ENCODE data around the gene NAMPT. TPM values are rescaled to one million over a fixed set of nuclear protein-coding genes. Genes with fewer than 3 reads are reported as not detected.

NAMPT gene
- total and polyA plus RNA-seq, 2 donors (not counting 1 experiment from before 2014, with no cell fraction given): 57.7 to 155 TPM

DNA sequence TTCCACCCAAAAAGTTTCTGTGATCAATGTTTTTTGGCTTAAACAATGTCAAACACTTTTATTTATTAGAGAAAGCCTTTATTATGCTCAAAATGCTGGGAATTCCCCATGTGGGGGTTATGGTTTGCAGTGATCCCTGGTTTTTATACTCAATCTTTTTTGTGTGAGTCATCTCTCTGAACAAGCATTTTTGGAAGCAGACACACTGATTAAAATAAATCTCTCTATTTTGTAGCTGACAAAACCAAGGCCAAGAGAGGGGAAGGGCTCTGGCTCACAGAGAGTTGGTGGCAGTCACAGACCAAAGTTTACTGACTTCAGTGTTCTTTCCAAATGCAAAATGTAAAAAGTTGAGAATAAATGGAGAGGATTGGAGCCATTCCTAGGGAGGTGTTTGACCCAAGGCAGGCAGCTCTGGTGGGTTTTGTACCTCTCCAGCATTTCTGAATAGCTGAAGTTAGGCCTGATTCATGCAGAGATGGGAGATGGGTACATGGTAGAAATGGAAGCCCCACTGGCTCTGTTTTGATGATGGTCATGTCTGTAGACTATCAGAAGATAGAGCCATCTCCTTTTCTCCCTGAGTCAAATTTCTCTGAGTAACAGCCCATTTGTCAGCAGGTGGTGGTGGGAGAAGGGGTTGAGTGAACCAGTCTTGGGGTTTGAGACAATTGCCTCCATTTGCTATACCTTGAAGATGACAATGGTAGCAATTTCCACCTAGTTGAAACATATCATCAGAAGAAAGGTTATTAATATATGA, 45.4 kb upstream of the NAMPT start:
- H2AFZ ChIP-seq (ENCODE audit: low read length): no peak overlapping the region
- H4K20me1 ChIP-seq (ENCODE audit: control insufficient read depth, extremely low read depth, insufficient read depth, low read length): no peaks in the 10 kb centered on the region
- no peak overlapping the region for H3K4me3 ChIP-seq (replicated peaks in 1 of 4; ENCODE audit: control extremely low read depth in 1 of 4, insufficient read depth in 1 of 4, low read depth in 3 of 4, low read length in 4 of 4)
- H3K27ac ChIP-seq (ENCODE audit: insufficient read depth, low read length): no peak overlapping the region
- H3K79me2 ChIP-seq (ENCODE audit: control insufficient read depth, insufficient read depth, low read length): no peaks in the 10 kb centered on the region
- H3K9ac ChIP-seq (ENCODE audit: insufficient read depth, low read length): no peak overlapping the region
- TF ChIP-seq EZH2 (IDR thresholded peaks at IDR 0.05; ENCODE audit: low read length, missing control alignments): no peak
- TF ChIP-seq, protein P1, sequence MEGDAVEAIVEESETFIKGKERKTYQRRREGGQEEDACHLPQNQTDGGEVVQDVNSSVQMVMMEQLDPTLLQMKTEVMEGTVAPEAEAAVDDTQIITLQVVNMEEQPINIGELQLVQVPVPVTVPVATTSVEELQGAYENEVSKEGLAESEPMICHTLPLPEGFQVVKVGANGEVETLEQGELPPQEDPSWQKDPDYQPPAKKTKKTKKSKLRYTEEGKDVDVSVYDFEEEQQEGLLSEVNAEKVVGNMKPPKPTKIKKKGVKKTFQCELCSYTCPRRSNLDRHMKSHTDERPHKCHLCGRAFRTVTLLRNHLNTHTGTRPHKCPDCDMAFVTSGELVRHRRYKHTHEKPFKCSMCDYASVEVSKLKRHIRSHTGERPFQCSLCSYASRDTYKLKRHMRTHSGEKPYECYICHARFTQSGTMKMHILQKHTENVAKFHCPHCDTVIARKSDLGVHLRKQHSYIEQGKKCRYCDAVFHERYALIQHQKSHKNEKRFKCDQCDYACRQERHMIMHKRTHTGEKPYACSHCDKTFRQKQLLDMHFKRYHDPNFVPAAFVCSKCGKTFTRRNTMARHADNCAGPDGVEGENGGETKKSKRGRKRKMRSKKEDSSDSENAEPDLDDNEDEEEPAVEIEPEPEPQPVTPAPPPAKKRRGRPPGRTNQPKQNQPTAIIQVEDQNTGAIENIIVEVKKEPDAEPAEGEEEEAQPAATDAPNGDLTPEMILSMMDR (conservative IDR thresholded peaks at IDR 0.05 in 1 of 2, IDR thresholded peaks at IDR 0.05 in 1 of 2; ENCODE audit: low read depth in 1 of 2, low read length in 2 of 2): no peak
- peak; percentile 45 to 82 for DNase-seq (ENCODE audit: low read depth in 2 of 2)
- peak overlapping the region; percentile 44 for H3K4me2 ChIP-seq (ENCODE audit: extremely low read depth, insufficient read depth, low read length)
- no peaks in the 10 kb centered on the region for H3K27me3 ChIP-seq (ENCODE audit: control insufficient read depth, insufficient read depth, low read length)
- no peaks in the 10 kb centered on the region for H3K9me3 ChIP-seq (ENCODE audit: control insufficient read depth, insufficient read depth, low read depth, low read length)
- peaks cover 4% of the 10 kb centered on the region for H3K4me1 ChIP-seq (ENCODE audit: control insufficient read depth, extremely low read depth, insufficient read depth, low read length)
- no peaks in the 10 kb centered on the region for H3K36me3 ChIP-seq (ENCODE audit: control insufficient read depth, insufficient read depth, low read length)

- peak in 1 of 2 donors; percentile 45 for DNase-seq (ENCODE audit: low read depth in 2 of 2)
- TF ChIP-seq, protein P1 (conservative IDR thresholded peaks at IDR 0.05 in 1 of 2, IDR thresholded peaks at IDR 0.05 in 1 of 2; ENCODE audit: low read depth in 1 of 2, low read length in 2 of 2): no peak
- TF ChIP-seq EZH2 (IDR thresholded peaks at IDR 0.05; ENCODE audit: low read length, missing control alignments): no peak
These were observed 44.6 kb upstream of the NAMPT start for GRCh38 chr7:106329408-106329807.

GRCh38 chr7:106327538-106328481, 43.0 kb upstream of the NAMPT start:
- no peak overlapping the region for H2AFZ ChIP-seq (ENCODE audit: low read length)
- TF ChIP-seq, protein P1 (conservative IDR thresholded peaks at IDR 0.05 in 1 of 2, IDR thresholded peaks at IDR 0.05 in 1 of 2; ENCODE audit: low read depth in 1 of 2, low read length in 2 of 2): no peak
- no peak for TF ChIP-seq EZH2 (IDR thresholded peaks at IDR 0.05; ENCODE audit: low read length, missing control alignments)
- DNase-seq (ENCODE audit: low read depth in 2 of 2): no peak

More at GRCh38 chr7:106329408-106329807, 44.6 kb upstream of the NAMPT start:
- Histone ChIP-seq H3K4me3 (replicated peaks in 1 of 4; ENCODE audit: control extremely low read depth in 1 of 4, insufficient read depth in 1 of 4, low read depth in 3 of 4, low read length in 4 of 4) (no peak overlapping the region), H3K27me3 (ENCODE audit: control insufficient read depth, insufficient read depth, low read length) (no peaks in the 10 kb centered on the region), H3K79me2 (ENCODE audit: control insufficient read depth, insufficient read depth, low read length) (no peaks in the 10 kb centered on the region), H3K4me1 (ENCODE audit: control insufficient read depth, extremely low read depth, insufficient read depth, low read length) (peaks cover 4% of the 10 kb centered on the region), H3K9ac (ENCODE audit: insufficient read depth, low read length) (no peak overlapping the region), H2AFZ (ENCODE audit: low read length) (no peak overlapping the region), H3K27ac (ENCODE audit: insufficient read depth, low read length) (no peak overlapping the region), H3K36me3 (ENCODE audit: control insufficient read depth, insufficient read depth, low read length) (no peaks in the 10 kb centered on the region), H3K9me3 (ENCODE audit: control insufficient read depth, insufficient read depth, low read depth, low read length) (no peaks in the 10 kb centered on the region), H4K20me1 (ENCODE audit: control insufficient read depth, extremely low read depth, insufficient read depth, low read length) (no peaks in the 10 kb centered on the region), H3K4me2 (ENCODE audit: extremely low read depth, insufficient read depth, low read length) (no peak overlapping the region)

More at GRCh38 chr7:106327538-106328481, 43.0 kb upstream of the NAMPT start:
- no peaks in the 10 kb centered on the region for H3K9me3 ChIP-seq (ENCODE audit: control insufficient read depth, insufficient read depth, low read depth, low read length)
- no peak overlapping the region for H3K4me2 ChIP-seq (ENCODE audit: extremely low read depth, insufficient read depth, low read length)
- H3K9ac ChIP-seq (ENCODE audit: insufficient read depth, low read length): no peak overlapping the region
- peaks cover 4% of the 10 kb centered on the region for H3K4me1 ChIP-seq (ENCODE audit: control insufficient read depth, extremely low read depth, insufficient read depth, low read length)
- H3K27me3 ChIP-seq (ENCODE audit: control insufficient read depth, insufficient read depth, low read length): no peaks in the 10 kb centered on the region
- no peaks in the 10 kb centered on the region for H4K20me1 ChIP-seq (ENCODE audit: control insufficient read depth, extremely low read depth, insufficient read depth, low read length)
- no peak overlapping the region for H3K27ac ChIP-seq (ENCODE audit: insufficient read depth, low read length)
- no peaks in the 10 kb centered on the region for H3K79me2 ChIP-seq (ENCODE audit: control insufficient read depth, insufficient read depth, low read length)
- H3K36me3 ChIP-seq (ENCODE audit: control insufficient read depth, insufficient read depth, low read length): no peaks in the 10 kb centered on the region
- H3K4me3 ChIP-seq (replicated peaks in 1 of 4; ENCODE audit: control extremely low read depth in 1 of 4, insufficient read depth in 1 of 4, low read depth in 3 of 4, low read length in 4 of 4): no peak overlapping the region

All from fibroblast of lung (primary cell).